Thoracic aorta (tissue), 2 donors: Measurements from ENCODE around the gene AK4. TPM values are rescaled to one million over a fixed set of nuclear protein-coding genes. Genes with fewer than 3 reads are reported as not detected.

Experiments
- ATAC-seq: fragments of 150-250 bp; one replicate; pipeline ENCODE4 v1.8.0; 2017; ENCODE audit warnings: low read depth; ENCODE audit not compliant: insufficient number of reproducible peaks, low FRiP score
- DNase-seq: peaks from one replicate; pipeline ENCODE4 v3.0.0-alpha.2; 2020; ENCODE audit warnings: low spot score
- H3K27ac ChIP-seq, 2 donors: fragments of 200-600 bp; sonication (generic); 1 replicate in 1 of 2; 2 replicates in 1 of 2; pipeline ENCODE4 v1.5.1; 2016; ENCODE audit warnings: mild to moderate bottlenecking in 2 of 2, moderate library complexity in 2 of 2
- H3K27me3 ChIP-seq: fragments of 200-600 bp; sonication (generic); replicated peaks from 2 replicates; pipeline ENCODE4 v1.6.0; 2016; ENCODE audit warnings: mild to moderate bottlenecking; ENCODE audit not compliant: insufficient read depth
- H3K36me3 ChIP-seq: fragments of 200-600 bp; sonication (generic); one replicate; pipeline ENCODE4 v1.5.1; 2016
- H3K4me1 ChIP-seq, 2 donors: fragments of 200-600 bp; sonication (generic); 1 replicate in 1 of 2; 2 replicates in 1 of 2; pipeline versions ENCODE4 v1.5.1 to v1.6.0; 2016; ENCODE audit warnings: low read depth in 2 of 2, mild to moderate bottlenecking in 1 of 2; ENCODE audit not compliant: control insufficient read depth in 1 of 2
- H3K4me3 ChIP-seq: fragments of 200-600 bp; sonication (generic); 2 replicates; pipeline ENCODE4 v1.5.1; 2016; ENCODE audit warnings: mild to moderate bottlenecking
- H3K9me3 ChIP-seq: fragments of 200-600 bp; sonication (generic); 2 replicates; pipeline ENCODE4 v1.5.1; 2016
- CTCF ChIP-seq: fragments of 200-600 bp; sonication (generic); IDR thresholded peaks from one replicate; pipeline ENCODE4 v1.5.1; 2019; ENCODE audit warnings: antibody characterized with exemption
- total RNA-seq, 2 donors: library from RNA; depleted of rRNA; stranded (reverse); fragments of >200 nt; gene quantifications; one replicate each; pipeline versions ENCODE4 v1.1.0 to v1.2.3, GENCODE V29; 2016

Gene AK4
- total RNA-seq, 2 donors from 2014 or later = 32.2 to 35.8 TPM

GRCh38 chr1:65208563-65208973 lies 60.6 kb downstream of the AK4 start:
- Histone ChIP-seq H3K27ac (no peak overlapping the region), H3K36me3 (no peaks in the 10 kb centered on the region), H3K9me3 (no peaks in the 10 kb centered on the region), H3K27me3 (no peaks in the 10 kb centered on the region), H3K4me3 (no peak overlapping the region), H3K4me1 (peaks cover 4 to 6% of the 10 kb centered on the region in 2 donors)
- DNase-seq (no peak), ATAC-seq (no peak)
- TF ChIP-seq CTCF = no peak

GRCh38 chr1:65209005-65209885 lies 61.2 kb downstream of the AK4 start:
- DNase-seq (no peak), ATAC-seq (no peak)
- Histone ChIP-seq H3K27me3 (no peaks in the 10 kb centered on the region), H3K4me3 (no peak overlapping the region), H3K27ac (no peak overlapping the region), H3K36me3 (no peaks in the 10 kb centered on the region), H3K4me1 (peaks cover 4 to 6% of the 10 kb centered on the region in 2 donors), H3K9me3 (no peaks in the 10 kb centered on the region)
- TF ChIP-seq CTCF = peak; percentile 67

GRCh38 chr1:65210325-65210724 lies 62.3 kb downstream of the AK4 start:
- H3K4me1 ChIP-seq = peaks cover 4 to 6% of the 10 kb centered on the region in 2 donors
- DNase-seq = no peak
- no peak for ATAC-seq
- no peak overlapping the region for H3K27ac ChIP-seq
- H3K36me3 ChIP-seq = no peaks in the 10 kb centered on the region
- no peak for TF ChIP-seq CTCF
- no peak overlapping the region for H3K4me3 ChIP-seq
- no peaks in the 10 kb centered on the region for H3K27me3 ChIP-seq
- H3K9me3 ChIP-seq = no peaks in the 10 kb centered on the region

- Histone ChIP-seq H3K9me3 (no peaks in the 10 kb centered on the region), H3K4me1 (peaks cover 4 to 6% of the 10 kb centered on the region in 2 donors), H3K27me3 (no peaks in the 10 kb centered on the region), H3K36me3 (no peaks in the 10 kb centered on the region), H3K4me3 (no peak overlapping the region), H3K27ac (no peak overlapping the region)
- no peak for DNase-seq
- ATAC-seq = no peak
- TF ChIP-seq CTCF = no peak
These were observed 63.3 kb downstream of the AK4 start for GRCh38 chr1:65211331-65211730.

- DNase-seq = no peak
- Histone ChIP-seq H3K36me3 (no peaks in the 10 kb centered on the region), H3K4me1 (peaks cover 4 to 6% of the 10 kb centered on the region in 2 donors), H3K27ac (no peak overlapping the region), H3K9me3 (no peaks in the 10 kb centered on the region), H3K27me3 (no peaks in the 10 kb centered on the region), H3K4me3 (no peak overlapping the region)
- no peak for TF ChIP-seq CTCF
- ATAC-seq = no peak
These were observed 65.4 kb downstream of the AK4 start for GRCh38 chr1:65213271-65214023.
